GM12891 (cell line): ENCODE results near the gene SIRT5.

Source experiments
- PAX5 ChIP-seq: IDR thresholded peaks from 2 replicates; pipeline ENCODE4 v1.6.1; 2011; ENCODE audit warnings: low read length, moderate library complexity, mild to moderate bottlenecking; ENCODE audit not compliant: insufficient read depth, severe bottlenecking
- POLR2A ChIP-seq: IDR thresholded peaks from 2 replicates; pipeline ENCODE4 v1.6.1; 2011; ENCODE audit warnings: low read depth, low read length, control low read depth
- POLR2AphosphoS5 ChIP-seq: IDR thresholded peaks from 2 replicates; pipeline ENCODE4 v1.6.1; 2011; ENCODE audit warnings: low read depth, low read length, control low read depth
- TAF1 ChIP-seq: IDR thresholded peaks from 2 replicates; pipeline ENCODE4 v1.6.1; 2011; ENCODE audit warnings: low read depth, low read length, control low read depth

- TF ChIP-seq POLR2AphosphoS5 (no peak), POLR2A (no peak), TAF1 (no peak), PAX5 (no peak)
Observed at GRCh38 chr6:13560651-13561044, 13.8 kb upstream of the SIRT5 start.
